HG02798 (cell line): Measurements from ENCODE around the gene TRIM2.
"Not testable (repeated sequence)": the region's sequence is repeated elsewhere in the genome, so short reads cannot be mapped to it uniquely, and the experiment has no call there.

Source experiments
- ATAC-seq: cut with Tn5 transposase; IDR thresholded peaks from one replicate; pipeline ENCODE4 v1.9.1; 2021; ENCODE audit warnings: mild to moderate bottlenecking; ENCODE audit not compliant: unreplicated experiment, poor library complexity

TRIM2 gene

DNA sequence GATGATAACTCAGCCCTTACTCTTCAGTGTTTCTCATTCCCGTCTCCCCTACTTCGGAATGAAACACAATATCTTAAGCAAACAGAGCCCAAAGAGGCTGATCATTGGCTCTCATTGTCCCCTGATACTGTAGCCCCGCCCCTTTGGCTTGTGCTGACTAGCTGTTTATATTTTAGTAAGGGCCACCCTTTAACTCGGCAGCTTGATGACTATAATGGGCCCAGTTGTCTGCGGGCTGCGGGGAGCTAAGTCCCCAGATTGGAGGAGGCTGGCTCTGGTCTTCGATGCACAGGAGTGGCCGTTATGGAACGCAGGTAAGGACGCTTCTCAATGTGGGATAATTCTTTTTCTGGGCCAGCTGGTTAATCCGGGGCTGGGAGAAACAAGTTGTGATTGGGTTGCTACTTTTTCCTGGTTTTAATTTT lies at the start of gene TRIM2:
Gene TRIM2 (plus strand): TSS at position 197 of the 425 bp plus-strand sequence. CDS start 88 bp downstream, at position 285.
- no peak for ATAC-seq

DNA sequence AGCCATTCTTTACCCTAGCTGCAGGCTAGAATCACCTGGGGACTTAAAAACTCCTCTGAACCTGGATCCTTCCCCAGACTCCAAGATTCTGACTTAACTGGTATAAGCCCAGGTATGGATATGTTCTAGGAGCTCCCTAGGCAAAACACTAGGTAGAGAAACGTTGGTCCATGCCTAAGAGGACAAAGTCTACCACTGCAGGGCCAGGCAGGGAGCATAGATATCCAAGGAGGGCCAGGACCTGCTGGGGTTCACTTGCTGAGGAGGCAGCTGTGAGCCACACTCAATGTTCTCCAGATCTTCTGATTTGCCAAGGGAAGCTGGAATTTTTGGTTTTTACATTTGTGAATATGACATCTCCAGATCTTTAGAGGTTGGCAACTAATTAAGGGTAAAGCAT lies 48.6 kb upstream of the TRIM2 start:
- no peak for ATAC-seq

DNA sequence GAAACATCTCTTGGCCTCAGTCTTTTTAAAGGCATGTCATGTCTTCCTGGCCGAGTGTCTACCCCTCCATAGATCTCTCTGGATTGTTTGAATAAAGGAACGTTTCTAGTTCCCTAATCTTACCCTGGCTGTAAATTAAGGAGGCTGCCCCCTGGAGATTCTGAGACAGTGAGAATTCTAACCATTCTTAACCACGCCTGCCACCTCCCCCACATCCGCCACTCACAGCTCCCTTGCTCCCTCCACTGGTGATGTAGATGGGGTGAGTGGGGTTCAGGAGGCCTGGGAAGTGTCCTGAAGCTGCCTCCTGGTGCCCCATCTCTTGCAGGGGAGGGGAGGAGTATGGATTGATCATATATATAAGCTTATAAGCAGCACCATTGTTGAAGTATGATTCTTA lies 48.0 kb upstream of the TRIM2 start:
- no peak for ATAC-seq

DNA sequence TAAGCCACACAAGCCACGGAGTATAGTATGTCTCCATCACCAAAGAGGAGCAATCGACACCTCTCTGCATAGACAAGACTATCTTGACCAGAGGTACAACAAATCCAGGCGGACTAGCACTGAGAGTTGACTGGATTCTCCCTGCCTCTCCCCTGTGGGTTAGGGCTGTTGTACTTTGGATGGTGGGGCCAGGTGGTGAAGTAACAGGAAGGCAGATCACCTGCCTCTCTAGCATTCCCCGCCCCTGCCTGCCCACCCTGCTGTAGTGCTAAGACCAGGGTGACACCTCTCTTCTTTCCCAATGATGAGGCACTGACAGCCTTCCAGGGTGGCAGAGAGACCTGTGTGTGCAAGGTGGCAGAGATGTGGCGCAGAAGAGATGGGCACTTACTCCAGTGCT lies 47.5 kb upstream of the TRIM2 start:
- no peak for ATAC-seq

DNA sequence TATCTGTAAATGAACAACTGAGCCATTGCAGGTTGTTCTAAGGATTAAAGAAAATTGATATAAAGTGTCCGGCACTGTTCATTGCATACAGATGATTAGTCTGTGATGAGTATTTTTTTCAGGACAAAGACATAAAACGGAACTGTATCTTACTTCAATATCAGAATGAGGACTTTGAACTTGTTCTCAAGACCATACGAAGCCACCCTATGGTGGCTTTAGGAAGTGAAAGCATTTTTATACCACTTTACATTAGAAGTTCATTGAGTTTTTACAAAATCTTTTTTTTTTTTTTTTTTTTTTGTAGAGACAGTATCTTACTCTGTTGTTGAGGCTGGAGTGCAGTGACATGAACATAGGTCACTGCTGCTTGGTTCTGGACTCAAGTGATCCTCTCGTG lies 45.2 kb upstream of the TRIM2 start:
- ATAC-seq, result no peak

DNA sequence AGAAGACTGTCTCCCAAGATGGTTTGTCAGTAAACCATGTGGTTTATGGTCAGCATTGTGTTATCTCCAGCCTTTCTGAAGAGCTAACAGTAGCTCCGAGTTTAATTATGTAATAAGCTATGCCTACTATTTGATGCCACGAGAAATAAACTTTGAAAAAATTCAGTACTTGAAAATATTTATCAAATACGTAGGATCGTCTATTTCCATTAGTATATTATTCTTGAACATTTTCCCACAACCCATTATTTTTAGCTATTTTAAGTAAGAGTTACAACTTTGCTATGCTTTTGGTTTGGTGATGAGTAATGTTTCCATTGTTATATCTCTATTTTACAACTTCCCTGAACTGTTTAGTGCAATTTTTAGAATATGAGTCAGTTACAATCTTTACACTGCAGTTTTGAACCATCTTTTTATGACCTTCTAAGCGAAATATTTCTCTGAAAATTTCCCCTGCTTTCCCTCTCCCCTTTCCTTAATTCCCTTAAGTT lies 44.5 kb upstream of the TRIM2 start:
- ATAC-seq, result no peak

DNA sequence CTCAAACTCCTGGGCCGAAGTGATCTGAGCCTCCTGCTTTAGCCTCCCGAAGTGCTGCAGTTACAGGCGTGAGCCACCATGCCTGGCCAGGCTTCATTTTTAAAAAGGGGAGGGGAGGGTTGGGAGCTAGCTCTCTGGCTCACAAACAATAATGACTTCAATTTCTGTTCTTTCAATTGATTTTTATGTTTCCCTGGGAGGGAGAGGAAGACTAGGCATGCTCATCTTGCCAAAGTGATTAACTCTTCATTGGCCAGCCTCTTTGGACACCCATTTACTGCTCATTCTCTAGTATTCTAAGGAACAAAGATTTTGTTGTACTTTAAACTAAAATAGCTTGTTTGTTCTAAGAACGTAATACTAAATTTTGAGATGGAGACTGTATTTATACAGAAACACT lies 43.4 kb upstream of the TRIM2 start:
- no peak for ATAC-seq

DNA sequence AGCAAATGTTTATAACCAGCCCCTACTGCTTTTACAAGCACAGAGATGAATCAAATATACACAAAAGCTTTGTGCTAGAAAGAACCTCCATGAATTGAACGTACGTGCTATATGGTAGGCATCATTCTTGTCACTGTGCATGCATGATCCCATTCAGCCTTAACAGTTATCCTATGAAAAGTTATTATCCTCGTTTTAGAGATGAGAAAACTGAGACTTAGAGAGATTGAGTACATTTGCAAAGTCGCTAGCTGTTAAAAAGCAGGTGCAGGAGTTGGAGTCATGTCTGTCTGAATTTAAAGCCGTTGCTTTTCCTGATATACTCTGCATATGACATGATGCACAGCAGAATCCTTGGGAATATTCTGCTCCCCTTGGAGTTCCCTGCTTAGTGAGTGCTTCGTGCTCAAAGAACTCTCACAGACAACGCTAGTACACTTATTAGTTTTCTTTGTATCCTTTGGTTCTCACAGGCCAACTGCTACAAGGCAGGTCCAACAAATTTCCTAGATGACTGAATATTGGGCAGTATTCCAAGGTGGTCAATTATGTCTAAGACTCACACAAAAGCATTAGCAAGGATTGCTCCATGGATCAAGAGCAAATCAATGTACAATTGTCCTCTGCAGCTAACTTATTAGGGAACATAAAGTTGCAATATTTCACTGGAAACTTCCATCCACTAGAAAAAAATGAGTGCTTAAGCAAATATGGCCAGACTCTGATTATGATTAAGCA lies 42.8 kb upstream of the TRIM2 start:
- no peak for ATAC-seq

DNA sequence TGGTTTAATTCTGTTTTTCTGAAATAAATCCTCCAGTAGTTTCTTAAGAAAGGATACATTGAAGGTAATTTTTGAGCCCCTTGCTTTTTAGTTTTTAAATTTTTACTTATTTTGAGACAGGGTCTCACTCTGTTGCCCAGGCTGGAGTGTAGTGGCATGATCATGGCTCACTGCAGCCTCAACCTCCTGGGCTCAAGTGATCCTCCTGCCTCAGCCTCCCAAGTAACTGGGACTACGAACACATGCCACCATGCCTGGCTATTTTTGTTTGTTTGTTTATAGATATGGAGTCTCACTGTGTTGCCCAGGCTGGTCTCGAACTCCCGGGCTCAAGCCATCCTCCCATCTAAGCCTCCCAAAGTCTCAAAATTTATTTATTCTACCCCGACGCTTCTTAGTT lies 39.0 kb upstream of the TRIM2 start:
- ATAC-seq, result not testable (repeated sequence)

DNA sequence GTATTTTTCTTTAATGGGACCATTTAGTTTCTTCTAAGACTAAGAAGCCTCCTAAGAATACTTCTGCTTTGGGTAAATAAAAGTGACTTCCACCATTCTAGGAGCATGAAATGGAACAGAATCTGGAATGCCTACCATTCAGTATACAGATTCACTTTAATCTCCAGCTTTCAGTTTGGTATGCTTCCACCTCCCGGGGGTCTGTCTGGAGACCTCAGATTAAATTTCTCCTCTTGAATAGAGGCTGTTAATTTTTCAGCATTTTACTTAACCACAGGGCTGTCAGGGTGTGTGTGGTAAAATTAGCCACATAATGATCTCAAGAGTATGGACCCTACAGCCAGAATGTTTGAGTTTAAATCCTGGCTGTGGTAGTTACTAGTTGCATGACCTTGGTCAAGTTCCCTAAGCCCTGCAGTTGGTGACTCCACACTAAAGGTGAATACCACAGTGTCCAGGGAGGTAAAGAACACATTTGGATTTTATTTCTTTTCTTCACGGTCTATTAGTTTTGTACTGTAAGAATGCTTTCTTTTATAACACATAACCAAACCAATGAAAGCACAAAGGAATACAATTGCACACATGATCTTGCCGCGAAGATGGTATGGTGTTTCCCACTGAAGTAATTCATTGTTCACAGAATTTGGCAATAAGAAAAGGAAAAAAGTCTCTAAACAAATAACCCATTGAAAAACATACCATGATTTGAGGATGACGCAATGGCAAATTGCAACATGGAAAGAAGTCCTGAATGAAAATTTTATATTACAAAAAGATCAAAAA lies 37.3 kb upstream of the TRIM2 start:
- no peak for ATAC-seq

DNA sequence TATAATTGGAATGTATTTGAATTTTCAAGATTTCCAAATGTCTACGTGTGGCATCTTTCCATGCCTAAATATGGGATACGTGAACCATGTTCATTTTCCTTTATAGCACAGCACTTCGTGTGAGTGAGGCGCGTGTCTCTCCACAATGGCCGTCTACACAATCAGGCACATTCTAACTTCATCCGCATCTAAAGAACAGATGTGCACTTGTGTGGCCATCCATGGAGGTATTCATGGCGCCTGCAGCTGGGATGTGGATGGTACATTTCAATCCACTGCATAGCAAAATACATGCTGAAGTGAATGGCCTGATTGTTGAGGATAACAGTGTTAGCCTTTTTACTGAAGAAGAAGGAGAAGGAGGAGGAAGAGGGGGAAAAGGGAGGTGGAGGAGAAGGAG lies 34.5 kb upstream of the TRIM2 start:
- ATAC-seq, result no peak

DNA sequence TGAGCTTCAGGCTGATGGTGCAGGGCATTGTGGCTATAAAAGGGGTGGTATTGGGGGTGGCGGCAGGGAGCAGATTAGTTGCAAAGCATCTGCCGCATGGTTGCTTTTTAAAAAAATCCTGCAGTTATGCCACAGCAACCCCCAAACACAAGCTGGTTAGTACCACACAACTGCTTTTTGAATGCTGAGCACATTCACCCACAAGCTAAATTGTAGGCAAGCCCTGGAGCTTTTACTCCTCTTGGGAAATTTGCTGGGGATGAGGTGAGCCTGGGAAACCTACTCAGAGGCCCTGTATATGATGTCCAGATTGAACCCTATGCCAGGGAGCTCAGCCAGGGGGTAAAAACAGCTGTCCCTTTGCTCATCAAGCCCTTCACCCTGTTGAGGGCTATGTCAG lies 33.8 kb upstream of the TRIM2 start:
- ATAC-seq, result no peak

DNA sequence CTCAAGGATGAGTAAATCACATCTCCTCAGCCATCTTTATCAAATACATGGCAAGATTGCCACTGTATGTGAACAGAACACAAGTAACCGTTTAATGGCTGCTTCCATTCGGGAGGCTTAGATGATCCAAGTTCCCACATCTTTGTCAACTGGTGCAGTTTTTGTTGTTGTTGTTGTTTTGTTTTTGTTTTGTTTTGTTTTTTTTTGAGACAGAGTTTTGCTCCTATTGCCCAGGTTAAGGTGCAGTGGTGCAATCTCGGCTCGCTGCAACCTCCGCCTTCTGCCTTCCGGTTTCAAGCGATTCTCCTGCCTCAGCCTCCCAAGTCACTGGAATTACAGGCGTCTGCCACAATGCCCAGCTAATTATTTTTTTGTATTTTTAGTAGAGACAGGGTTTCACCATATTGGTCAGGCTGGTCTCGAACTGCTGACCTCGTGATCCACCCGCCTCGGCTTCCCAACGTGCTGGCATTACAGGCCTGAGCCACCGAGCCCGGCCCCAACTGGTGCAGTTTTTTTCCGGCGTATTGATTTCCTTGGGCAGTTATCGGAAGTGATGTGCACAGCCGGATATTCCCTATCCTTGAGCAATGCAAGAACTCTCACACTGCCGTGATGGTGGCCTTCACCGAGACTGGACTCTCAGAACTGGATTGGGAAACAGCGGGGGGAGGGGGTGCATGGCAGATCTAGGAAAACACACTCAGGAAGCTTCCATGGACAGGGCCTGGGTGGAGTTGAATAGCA lies 29.2 kb upstream of the TRIM2 start:
- ATAC-seq, result no peak

DNA sequence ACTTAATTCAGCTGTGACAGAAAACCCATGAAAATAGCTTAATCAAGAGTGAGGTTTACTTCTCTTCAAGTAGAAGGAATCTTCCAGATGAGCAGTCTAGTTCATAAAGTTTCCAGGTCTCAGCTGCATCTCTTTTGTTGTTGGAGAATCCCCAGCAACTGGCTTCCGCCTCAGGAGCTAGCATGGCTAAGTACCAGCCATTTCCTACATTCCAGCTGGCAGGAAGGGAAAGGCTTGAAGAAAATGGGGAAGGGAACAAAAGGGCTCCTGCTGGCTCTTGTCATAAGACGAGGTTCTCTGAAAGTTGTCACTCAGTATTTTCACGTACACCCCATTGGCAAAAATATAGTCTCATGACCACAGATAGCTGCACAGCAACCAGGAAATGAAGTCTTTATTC lies 27.3 kb upstream of the TRIM2 start:
- ATAC-seq, result no peak

DNA sequence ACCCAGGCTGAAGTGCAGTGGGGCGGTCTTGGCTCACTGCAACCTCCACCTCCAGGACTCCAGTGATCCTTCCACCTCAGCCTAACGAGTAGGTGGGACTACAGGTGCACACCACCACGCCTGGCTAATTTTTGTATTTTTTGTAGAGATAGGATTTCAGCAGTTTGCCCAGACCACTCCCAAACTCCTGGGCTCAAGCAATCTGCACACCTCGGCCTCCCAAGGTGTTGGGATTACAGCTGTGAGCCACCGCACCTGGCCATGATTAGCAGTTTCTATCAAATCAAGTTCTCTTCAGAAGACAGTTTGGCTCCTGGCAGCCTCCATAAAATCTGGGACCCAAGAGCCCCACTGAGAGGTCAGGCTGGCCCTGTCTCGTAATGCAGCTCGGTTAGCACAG lies 26.4 kb upstream of the TRIM2 start:
- ATAC-seq, result no peak

DNA sequence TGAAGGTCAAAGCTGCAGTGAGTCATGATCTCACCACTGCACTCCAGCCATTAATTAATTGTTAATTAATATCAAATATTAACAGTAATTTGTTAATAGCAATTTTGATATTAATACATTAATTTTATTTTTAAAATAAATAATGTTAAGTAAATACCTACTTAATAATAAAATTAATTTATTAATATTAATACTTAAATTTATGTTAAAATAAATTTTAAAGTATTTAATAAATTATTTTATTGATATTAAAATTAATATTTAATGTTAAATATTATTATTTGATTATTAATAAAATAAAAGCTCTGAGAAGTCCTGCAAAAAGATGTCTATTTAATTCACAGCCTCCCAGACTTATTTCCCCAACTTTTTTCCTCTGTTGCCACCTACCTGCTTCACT lies 25.1 kb upstream of the TRIM2 start:
- no peak for ATAC-seq

DNA sequence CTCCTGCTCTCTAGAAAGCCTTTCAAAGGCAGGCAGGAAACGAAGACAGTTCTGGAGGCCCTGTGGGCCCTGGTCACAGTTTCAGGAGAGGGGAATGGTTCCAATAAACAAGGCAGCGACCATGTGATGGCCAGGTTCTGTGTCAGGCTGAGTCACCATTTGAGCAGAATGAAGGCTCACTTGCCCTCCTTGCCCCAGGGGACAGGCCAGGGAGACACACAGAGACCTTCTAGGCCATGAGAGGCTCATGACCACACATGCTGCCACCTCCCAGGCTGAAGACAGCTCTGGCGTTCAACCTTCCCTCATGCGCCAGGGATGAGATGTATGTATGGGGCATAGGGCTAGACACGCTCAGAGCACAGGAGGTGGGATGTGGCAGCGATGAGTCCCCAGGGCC lies 22.9 kb upstream of the TRIM2 start:
- no peak for ATAC-seq

DNA sequence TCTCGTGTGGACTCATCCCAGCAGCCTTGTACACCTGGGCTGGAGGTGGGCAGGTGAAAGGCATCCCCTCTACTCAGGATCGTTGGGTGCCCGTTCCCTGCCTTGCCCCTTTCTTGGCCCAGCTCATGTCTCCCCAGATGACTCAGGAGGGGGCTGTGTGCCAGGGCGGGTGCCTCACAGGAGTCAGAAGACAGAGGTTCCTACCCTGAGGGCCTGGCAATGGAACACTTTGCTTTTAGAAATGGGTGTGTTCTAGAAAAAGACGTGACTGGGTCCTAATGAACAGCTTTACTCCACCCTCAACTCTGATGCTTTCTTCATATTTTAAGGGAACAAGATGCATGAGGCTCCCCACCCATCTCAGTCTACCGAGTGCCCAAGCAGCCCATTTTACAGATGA lies 22.5 kb upstream of the TRIM2 start:
- no peak for ATAC-seq

DNA sequence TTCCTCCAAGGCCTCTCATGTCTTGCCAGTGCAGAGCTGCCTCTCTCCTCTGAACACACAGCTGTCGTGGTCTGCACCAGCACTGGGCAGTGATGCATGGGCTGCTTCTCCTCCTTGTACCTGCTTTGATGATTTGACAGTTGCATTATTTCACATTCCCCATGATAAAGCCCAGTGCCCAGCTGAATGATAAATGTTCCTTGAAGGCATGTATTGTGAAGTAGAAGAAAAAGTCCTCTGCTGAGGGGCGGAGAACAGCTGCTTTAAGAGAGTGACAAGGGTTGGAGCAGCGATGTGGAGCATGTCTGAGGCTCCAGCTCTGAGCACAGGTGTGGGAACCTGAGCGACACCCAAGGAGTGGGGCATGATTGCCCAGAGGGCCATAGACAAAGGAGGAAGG lies 21.1 kb upstream of the TRIM2 start:
- no peak for ATAC-seq

DNA sequence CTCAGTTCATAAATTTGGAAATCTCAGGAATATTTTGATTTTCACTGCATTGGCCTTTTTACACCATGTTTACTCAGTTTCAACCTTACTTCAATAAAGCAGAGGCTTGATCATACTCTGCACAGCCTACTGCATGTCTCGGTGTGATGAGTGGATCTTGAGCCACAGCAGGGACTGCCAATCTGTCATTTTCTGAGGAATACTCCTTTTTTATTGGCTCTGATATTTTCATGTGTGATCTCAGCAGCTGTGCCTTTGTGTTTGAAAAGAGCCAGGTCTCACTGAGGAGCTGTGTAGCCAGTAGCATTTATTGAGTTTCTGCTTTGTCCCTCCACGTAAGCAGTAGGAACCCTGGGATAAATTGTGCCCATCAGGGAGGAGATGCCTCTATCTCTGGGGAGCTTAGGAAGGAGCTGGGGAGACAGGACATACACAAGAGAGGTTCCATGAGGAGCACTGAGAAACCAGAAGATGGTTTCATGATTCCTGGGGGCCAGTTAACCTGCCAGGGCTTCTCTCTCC lies 18.9 kb upstream of the TRIM2 start:
- no peak for ATAC-seq
